Epithelial cell of proximal tubule (primary cell): ENCODE results near the gene SLC34A2. TPM values are rescaled to one million over a fixed set of nuclear protein-coding genes. Genes with fewer than 3 reads are reported as not detected.

Experiments
- DNase-seq: peaks from one replicate; pipeline ENCODE4 v3.0.0-alpha.2; 2011; ENCODE audit warnings: low read depth
- H3K4me3 ChIP-seq: 2 replicates; pipeline ENCODE4 v1.5.1; 2011; ENCODE audit warnings: low read depth, mild to moderate bottlenecking, low read length
- total RNA-seq: library from RNA; depleted of rRNA; stranded (reverse); fragments of >200 nt; gene quantifications from 2 replicates; pipeline ENCODE4 v1.2.3, GENCODE V29; 2015
- TF ChIP-seq, protein P1 (sequence below): conservative IDR thresholded peaks from 2 replicates; pipeline ENCODE4 v1.5.1; 2012; ENCODE audit warnings: low read depth, mild to moderate bottlenecking, low read length

The SLC34A2 gene
- total RNA-seq, 1 donor from 2014 or later: 14.8 TPM

DNA sequence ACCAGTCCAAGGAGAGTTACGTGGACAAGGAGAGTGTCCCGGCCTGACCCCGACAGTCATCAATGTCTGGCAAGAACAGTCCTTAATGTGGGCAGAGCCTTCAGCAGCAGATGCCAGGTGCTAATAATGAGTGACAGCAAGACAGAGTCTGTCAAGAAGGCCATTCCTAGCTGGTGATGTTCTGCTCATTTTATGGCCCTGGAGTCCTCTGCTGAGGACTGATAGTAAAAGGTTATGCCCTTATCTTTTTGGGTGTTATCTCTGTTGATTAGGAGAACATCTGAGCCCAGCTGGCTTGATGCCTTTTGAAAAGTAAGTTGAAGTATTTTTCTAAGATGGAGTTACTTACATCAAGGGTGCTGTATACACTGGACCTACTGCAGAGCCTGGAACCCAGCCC lies 67.3 kb downstream of the SLC34A2 start:
- TF ChIP-seq, protein P1, sequence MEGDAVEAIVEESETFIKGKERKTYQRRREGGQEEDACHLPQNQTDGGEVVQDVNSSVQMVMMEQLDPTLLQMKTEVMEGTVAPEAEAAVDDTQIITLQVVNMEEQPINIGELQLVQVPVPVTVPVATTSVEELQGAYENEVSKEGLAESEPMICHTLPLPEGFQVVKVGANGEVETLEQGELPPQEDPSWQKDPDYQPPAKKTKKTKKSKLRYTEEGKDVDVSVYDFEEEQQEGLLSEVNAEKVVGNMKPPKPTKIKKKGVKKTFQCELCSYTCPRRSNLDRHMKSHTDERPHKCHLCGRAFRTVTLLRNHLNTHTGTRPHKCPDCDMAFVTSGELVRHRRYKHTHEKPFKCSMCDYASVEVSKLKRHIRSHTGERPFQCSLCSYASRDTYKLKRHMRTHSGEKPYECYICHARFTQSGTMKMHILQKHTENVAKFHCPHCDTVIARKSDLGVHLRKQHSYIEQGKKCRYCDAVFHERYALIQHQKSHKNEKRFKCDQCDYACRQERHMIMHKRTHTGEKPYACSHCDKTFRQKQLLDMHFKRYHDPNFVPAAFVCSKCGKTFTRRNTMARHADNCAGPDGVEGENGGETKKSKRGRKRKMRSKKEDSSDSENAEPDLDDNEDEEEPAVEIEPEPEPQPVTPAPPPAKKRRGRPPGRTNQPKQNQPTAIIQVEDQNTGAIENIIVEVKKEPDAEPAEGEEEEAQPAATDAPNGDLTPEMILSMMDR: no peak
- no peak overlapping the region for H3K4me3 ChIP-seq
- DNase-seq: no peak

DNA sequence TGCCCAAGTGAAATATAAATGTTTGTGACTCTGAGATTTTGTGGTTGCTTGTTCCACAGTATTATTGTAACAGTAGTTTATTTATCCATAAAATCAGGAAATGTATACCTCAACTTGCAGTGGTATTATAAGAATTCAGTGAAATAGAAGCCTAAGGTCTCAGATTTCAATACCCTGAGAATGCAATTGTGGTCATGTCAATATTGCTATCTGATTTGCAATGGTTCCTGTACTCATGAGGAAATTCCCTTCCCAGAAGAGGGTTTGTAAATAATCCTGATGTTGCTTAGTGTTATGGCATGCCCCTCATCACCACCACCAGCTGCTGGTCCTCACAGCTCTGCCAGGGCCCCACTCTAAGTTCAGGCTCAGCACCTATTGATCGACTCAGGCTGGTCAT lies 67.8 kb downstream of the SLC34A2 start:
- DNase-seq: no peak
- H3K4me3 ChIP-seq: no peak overlapping the region
- TF ChIP-seq, protein P1: no peak

DNA sequence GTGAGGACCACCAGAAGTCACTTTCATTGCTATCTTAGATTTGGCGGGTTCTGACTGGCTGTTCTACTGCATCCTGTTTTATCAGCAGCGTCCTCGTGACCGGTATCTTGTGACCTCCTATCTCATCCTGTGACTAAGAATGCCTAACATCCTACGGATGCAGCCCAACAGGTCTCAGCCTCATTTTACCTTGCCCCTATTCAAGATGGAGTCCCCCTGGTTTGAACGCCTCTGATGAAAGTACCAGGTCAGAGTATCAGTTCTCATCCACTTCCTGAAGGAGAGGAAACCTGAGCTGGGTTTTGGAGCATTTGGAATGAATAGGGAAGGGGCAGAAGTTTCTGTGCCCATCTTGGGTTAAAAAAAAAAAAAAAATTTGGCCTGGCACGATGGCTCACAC lies 70.2 kb downstream of the SLC34A2 start:
- TF ChIP-seq, protein P1: no peak
- no peak for DNase-seq
- no peak overlapping the region for H3K4me3 ChIP-seq

DNA sequence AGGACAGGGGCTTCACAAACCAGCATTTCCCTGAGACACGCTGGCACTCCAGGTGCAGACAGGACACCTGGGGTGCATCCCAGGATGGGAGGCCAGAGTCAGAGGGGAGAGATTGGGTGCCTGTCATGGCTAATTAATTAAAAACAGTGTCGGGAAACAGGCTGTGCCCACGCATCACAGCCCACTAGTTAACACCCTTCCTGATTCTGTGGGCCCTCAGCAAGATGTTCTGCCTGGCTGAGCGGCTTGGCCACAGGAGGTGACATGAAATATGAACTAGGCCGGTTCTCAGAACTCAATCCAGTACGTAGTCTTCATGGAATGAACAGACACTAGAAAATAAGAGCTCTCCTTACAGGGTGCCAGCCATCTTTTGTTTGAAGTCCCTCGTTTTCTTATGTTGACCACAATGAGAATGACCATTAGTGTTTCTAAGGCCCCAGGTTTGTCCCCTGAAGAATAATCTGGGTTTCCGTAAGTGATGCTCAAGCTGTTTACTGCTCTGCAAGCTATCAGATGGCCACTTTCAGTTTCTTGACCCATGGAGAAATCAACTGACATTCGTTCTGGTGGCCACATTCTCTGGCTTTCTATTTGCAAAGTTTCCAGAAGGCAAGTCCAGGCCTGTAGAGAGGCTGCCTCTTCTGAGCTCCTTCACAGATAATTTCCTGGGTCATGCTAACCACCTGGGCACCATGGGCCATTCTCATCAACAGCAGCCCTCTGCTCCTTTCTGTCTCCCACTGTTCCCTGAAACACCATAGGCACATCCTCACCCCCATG lies 72.3 kb downstream of the SLC34A2 start:
- no peak overlapping the region for H3K4me3 ChIP-seq
- DNase-seq: no peak
- TF ChIP-seq, protein P1: no peak

Other genes starting within 250 kb of the SLC34A2 start
- gene SEL1L3, start 207.1 kb downstream of the SLC34A2 start, total RNA-seq: 31.2 and 54.4 TPM in 2 replicates